ENCODE measurements around the gene EFCAB6.

Gene EFCAB6

GRCh38 chr22:43630451-43630850, 181.7 kb downstream of the EFCAB6 start:
- TF ChIP-seq ZBTB7A (IDR thresholded peaks at IDR 0.05; ENCODE audit: low read depth) (no peak), NFIC (IDR thresholded peaks at IDR 0.05) (no peak), USF1 (IDR thresholded peaks at IDR 0.05) (no peak), TEAD4 (IDR thresholded peaks at IDR 0.05) (no peak), MAX (IDR thresholded peaks at IDR 0.05) (no peak), RAD21 (IDR thresholded peaks at IDR 0.05; ENCODE audit: low read depth) (no peak), YY1 (IDR thresholded peaks at IDR 0.05; ENCODE audit: low read depth) (no peak), REST (IDR thresholded peaks at IDR 0.05; ENCODE audit: low read depth) (no peak), FOXM1 (IDR thresholded peaks at IDR 0.05; ENCODE audit: borderline replicate concordance, low read depth) (no peak), CREB1 (IDR thresholded peaks at IDR 0.05; ENCODE audit: low read depth) (no peak), CEBPB (IDR thresholded peaks at IDR 0.05) (no peak)

GRCh38 chr22:43628250-43628649, 183.9 kb downstream of the EFCAB6 start:
- TF ChIP-seq NFIC (IDR thresholded peaks at IDR 0.05): no peak
- TF ChIP-seq TCF12 (IDR thresholded peaks at IDR 0.05; ENCODE audit: low read depth): no peak
- TF ChIP-seq TEAD4 (IDR thresholded peaks at IDR 0.05): no peak
- no peak for TF ChIP-seq FOXM1 (IDR thresholded peaks at IDR 0.05; ENCODE audit: borderline replicate concordance, low read depth)
- no peak for TF ChIP-seq ZBTB7A (IDR thresholded peaks at IDR 0.05; ENCODE audit: low read depth)
- no peak for TF ChIP-seq EGR1 (IDR thresholded peaks at IDR 0.05)
- no peak for TF ChIP-seq TAF1 (IDR thresholded peaks at IDR 0.05; ENCODE audit: low read depth)

GRCh38 chr22:43627485-43628213, 184.5 kb downstream of the EFCAB6 start:
- no peak for TF ChIP-seq TCF12 (IDR thresholded peaks at IDR 0.05; ENCODE audit: low read depth)
- no peak for TF ChIP-seq CREB1 (IDR thresholded peaks at IDR 0.05; ENCODE audit: low read depth)
- TF ChIP-seq ZBTB7A (IDR thresholded peaks at IDR 0.05; ENCODE audit: low read depth): no peak
- TF ChIP-seq REST (IDR thresholded peaks at IDR 0.05; ENCODE audit: low read depth): no peak
- no peak for TF ChIP-seq USF1 (IDR thresholded peaks at IDR 0.05)
- no peak for TF ChIP-seq TAF1 (IDR thresholded peaks at IDR 0.05; ENCODE audit: low read depth)
- TF ChIP-seq EP300 (IDR thresholded peaks at IDR 0.05; ENCODE audit: borderline replicate concordance): no peak
- no peak for TF ChIP-seq NFIC (IDR thresholded peaks at IDR 0.05)
- TF ChIP-seq YY1 (IDR thresholded peaks at IDR 0.05; ENCODE audit: low read depth): no peak

- no peak for TF ChIP-seq EGR1 (IDR thresholded peaks at IDR 0.05)
- TF ChIP-seq REST (IDR thresholded peaks at IDR 0.05; ENCODE audit: low read depth): no peak
- no peak for TF ChIP-seq USF1 (IDR thresholded peaks at IDR 0.05)
- no peak for TF ChIP-seq CREB1 (IDR thresholded peaks at IDR 0.05; ENCODE audit: low read depth)
- no peak for TF ChIP-seq YY1 (IDR thresholded peaks at IDR 0.05; ENCODE audit: low read depth)
- no peak for TF ChIP-seq TAF1 (IDR thresholded peaks at IDR 0.05; ENCODE audit: low read depth)
- TF ChIP-seq TCF12 (IDR thresholded peaks at IDR 0.05; ENCODE audit: low read depth): no peak
- no peak for TF ChIP-seq MAX (IDR thresholded peaks at IDR 0.05)
- TF ChIP-seq RAD21 (IDR thresholded peaks at IDR 0.05; ENCODE audit: low read depth): no peak
- no peak for TF ChIP-seq ZBTB7A (IDR thresholded peaks at IDR 0.05; ENCODE audit: low read depth)
- no peak for TF ChIP-seq FOXM1 (IDR thresholded peaks at IDR 0.05; ENCODE audit: borderline replicate concordance, low read depth)
- no peak for TF ChIP-seq CEBPB (IDR thresholded peaks at IDR 0.05)
- no peak for TF ChIP-seq EP300 (IDR thresholded peaks at IDR 0.05; ENCODE audit: borderline replicate concordance)
- TF ChIP-seq TEAD4 (IDR thresholded peaks at IDR 0.05): no peak
- no peak for TF ChIP-seq NFIC (IDR thresholded peaks at IDR 0.05)
Measured at GRCh38 chr22:43625242-43625641, 186.9 kb downstream of the EFCAB6 start.

Measured in Ishikawa (cell line).